ENCODE results near the gene ETS2. TPM values are rescaled to one million over a fixed set of nuclear protein-coding genes. Genes with fewer than 3 reads are reported as not detected.

ETS2 gene
- total and polyA plus RNA-seq, 2 of the 8 experiments (the other 6 are each of a cell fraction or from before 2014, with no cell fraction given) = 11.0 to 45.1 TPM

DNA sequence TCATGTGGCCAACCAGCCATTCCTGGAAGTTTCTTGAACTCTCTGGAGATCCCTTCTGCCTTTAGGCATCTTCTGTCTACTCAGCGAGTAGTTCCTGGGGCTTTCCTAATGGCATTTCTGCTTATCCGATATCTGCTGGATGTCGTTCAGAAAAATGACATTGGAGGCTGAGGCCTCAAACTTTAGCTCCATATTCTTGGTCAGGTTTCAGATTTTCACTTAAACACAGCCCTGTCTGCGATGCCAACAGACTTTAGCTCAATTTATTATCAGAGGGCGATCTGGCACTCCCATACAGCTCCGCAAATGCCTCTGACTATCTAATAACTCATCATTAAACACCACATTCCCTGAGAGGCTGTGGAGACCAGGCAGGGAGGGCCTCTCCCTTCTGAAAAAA is 46.3 kb upstream of the ETS2 start:
- H2BK120ac ChIP-seq (replicated peaks; ENCODE audit: low read depth, low read length) = no peak overlapping the region
- H3K9ac ChIP-seq (replicated peaks in 1 of 4; ENCODE audit: extremely low read depth in 1 of 4, low read depth in 3 of 4, low read length in 3 of 4) = no peak overlapping the region
- no peak overlapping the region for H3K56ac ChIP-seq (replicated peaks; ENCODE audit: insufficient read length, low read depth, low read length)
- H3K27ac ChIP-seq (ENCODE audit: low read depth, low read length) = no peak overlapping the region
- TF ChIP-seq SIN3A (conservative IDR thresholded peaks at IDR 0.05 in 1 of 2, IDR thresholded peaks at IDR 0.05 in 1 of 2; ENCODE audit: low read depth in 1 of 2, low read length in 2 of 2) (no peak), CTBP2 (IDR thresholded peaks at IDR 0.05; ENCODE audit: borderline replicate concordance, insufficient read depth, insufficient read length, low read length) (no peak), FOSL1 (IDR thresholded peaks at IDR 0.05; ENCODE audit: insufficient read depth, low read depth, low read length) (no peak), SIRT6 (IDR thresholded peaks at IDR 0.05; ENCODE audit: low read length) (no peak), TBP (IDR thresholded peaks at IDR 0.05; ENCODE audit: low read depth, low read length) (no peak), KDM4A (IDR thresholded peaks at IDR 0.05; ENCODE audit: low read depth, low read length, severe bottlenecking) (no peak), NANOG (IDR thresholded peaks at IDR 0.05; ENCODE audit: insufficient read depth, low read depth, low read length, poor library complexity, severe bottlenecking) (no peak), BRCA1 (IDR thresholded peaks at IDR 0.05; ENCODE audit: low read depth, low read length) (no peak)
- no peaks in the 10 kb centered on the region for H3K79me2 ChIP-seq (ENCODE audit: control insufficient read depth in 1 of 2, insufficient read depth in 2 of 2, low read length in 2 of 2)
- no peaks in the 10 kb centered on the region for H3K36me3 ChIP-seq (ENCODE audit: control insufficient read depth in 2 of 4, insufficient read depth in 4 of 4, low read length in 3 of 4)
- H4K5ac ChIP-seq (ENCODE audit: insufficient read length, low read depth, low read length) = no peak overlapping the region
- ChIA-PET CTCF (ENCODE audit: partially characterized antibody) (interaction anchor here (0.7 to 1.2 kb wide), 2 partner anchors 14 to 53 kb away, joined by 3 read pairs; no protein-coding TSS in a partner anchor), POLR2A (ENCODE audit: partially characterized antibody) (interaction anchor here (1.4 kb wide), 1 partner anchor 11 kb away, joined by 4 read pairs; no protein-coding TSS in a partner anchor)
- DNase-seq (ENCODE audit: low read depth in 1 of 2, low spot score in 2 of 2) (no peak), FAIRE-seq (no peak)
- H3K23ac ChIP-seq (ENCODE audit: insufficient read length) = no peak overlapping the region
- no peak overlapping the region for H4K91ac ChIP-seq (replicated peaks; ENCODE audit: insufficient read length, low read length)
- no peaks in the 10 kb centered on the region for H3K9me3 ChIP-seq (ENCODE audit: insufficient read depth in 2 of 2, low read depth in 1 of 2, low read length in 1 of 2)
- 0 out of 7 replicates have a peak, but pooled peaks cover 0 to 2% (median 0%) of the 10 kb centered on the region in 4 experiments for H3K4me1 ChIP-seq (replicated peaks in 1 of 4; ENCODE audit: control insufficient read depth in 3 of 4, insufficient read depth in 4 of 4, low read length in 3 of 4)
- no peak overlapping the region for H3K4ac ChIP-seq (replicated peaks; ENCODE audit: insufficient read length, low read depth, low read length)
- no peaks in the 10 kb centered on the region for H3K79me1 ChIP-seq (ENCODE audit: low read depth, low read length)
- H4K8ac ChIP-seq (ENCODE audit: extremely low read depth, insufficient read depth, low read length) = no peak overlapping the region
- no peak overlapping the region for H3K4me3 ChIP-seq (ENCODE audit: extremely low read depth in 1 of 4, insufficient read depth in 2 of 4, low read depth in 3 of 4, low read length in 4 of 4)
- WGBS, 2 experiments (ENCODE audit: extremely low coverage in 1 of 2, insufficient coverage in 1 of 2, insufficient read length in 1 of 2, insufficient replicate concordance in 2 of 2, low coverage in 1 of 2, low lambda C conversion rate in 2 of 2, missing lambda C conversion rate in 1 of 2) = 89% methylated on average over 6 of the region's 6 CpGs; no CpG with 5 or more reads in 1 of the 2 experiments
- no peak overlapping the region for H3K14ac ChIP-seq (ENCODE audit: insufficient read length)
- H3K18ac ChIP-seq (ENCODE audit: extremely low read depth, low read length) = no peak overlapping the region
- no peak overlapping the region for H2BK15ac ChIP-seq (ENCODE audit: low read length)
- H2AK5ac ChIP-seq (ENCODE audit: low read depth, low read length) = no peak overlapping the region
- H3K23me2 ChIP-seq (ENCODE audit: low read depth, low read length) = peaks cover 1% of the 10 kb centered on the region; the same call in 1 of the 2 replicates
- H3K27me3 ChIP-seq (replicated peaks in 1 of 4; ENCODE audit: control insufficient read depth in 3 of 4, extremely low read depth in 1 of 4, insufficient read depth in 3 of 4, low read length in 3 of 4) = peaks cover 0 to 3% (median under 1%) of the 10 kb centered on the region in 4 experiments; a peak in 2 of 7 replicates
- H4K20me1 ChIP-seq (replicated peaks in 1 of 2; ENCODE audit: control insufficient read depth in 1 of 2, insufficient read depth in 2 of 2, low read length in 2 of 2) = no peaks in the 10 kb centered on the region
- no peak overlapping the region for H2BK20ac ChIP-seq (ENCODE audit: low read length)
- no peak overlapping the region for H2BK12ac ChIP-seq (ENCODE audit: low read depth, low read length)
- H3K4me2 ChIP-seq (ENCODE audit: insufficient read depth in 1 of 2, low read depth in 2 of 2, low read length in 2 of 2) = no peak overlapping the region
- H2AFZ ChIP-seq (ENCODE audit: low read length) = no peak overlapping the region
- H2BK5ac ChIP-seq (ENCODE audit: low read depth, low read length) = no peak overlapping the region
